IMR-90 (cell line): ENCODE results near the gene ATP6V1F. TPM values are rescaled to one million over a fixed set of nuclear protein-coding genes. Genes with fewer than 3 reads are reported as not detected.

Experiments used
- ATAC-seq: fragments of 200-7000 bp; cut with Tn5 transposase; 2 replicates; pipeline ENCODE4 v1.9.1; 2020; ENCODE audit warnings: low read depth, mild to moderate bottlenecking, moderate library complexity
- BruUV-seq: library from RNA; stranded (reverse); fragments of 400-500 nt; replicated peaks from 2 replicates; lab custom pipeline; 2021; lab: Mats Ljungman, UMichigan
- CTCF ChIA-PET: fragments of 300-600 bp; formaldehyde crosslinking; extraction: SDS; loops from one replicate; lab custom pipeline; 2021; ENCODE audit warnings: antibody characterized with exemption; lab: Yijun Ruan, JAX
- POLR2A ChIA-PET: fragments of 300-600 bp; sonication (Branson Sonifier 250); formaldehyde crosslinking; loops from one replicate; lab custom pipeline; 2022; ENCODE audit warnings: antibody characterized with exemption; ENCODE audit not compliant: unreplicated experiment; lab: Charles Lee
- DNase-seq: peaks from one replicate; pipeline ENCODE4 v3.0.0; 2013
- H2AFZ ChIP-seq: replicated peaks from 2 replicates; pipeline ENCODE3; 2013; ENCODE audit warnings: low read length, mild to moderate bottlenecking; ENCODE audit not compliant: poor library complexity
- H2AK5ac ChIP-seq: 2 replicates; pipeline ENCODE4 v1.6.1; 2013; ENCODE audit warnings: low read depth, low read length, inconsistent platforms
- H2AK9ac ChIP-seq: replicated peaks from 2 replicates; pipeline ENCODE3; 2013; ENCODE audit warnings: mild to moderate bottlenecking, low read depth, low read length, moderate library complexity; ENCODE audit not compliant: poor library complexity
- H2BK120ac ChIP-seq: 2 replicates; pipeline ENCODE4 v1.6.1; 2013; ENCODE audit warnings: low read depth, low read length, inconsistent platforms
- H2BK15ac ChIP-seq: 3 replicates; pipeline ENCODE4 v1.6.1; 2013; ENCODE audit warnings: low read depth, low read length, inconsistent platforms
- H2BK20ac ChIP-seq: 2 replicates; pipeline ENCODE4 v1.6.1; 2013; ENCODE audit warnings: low read depth, mild to moderate bottlenecking, inconsistent platforms, low read length, moderate library complexity
- H2BK5ac ChIP-seq: 2 replicates; pipeline ENCODE4 v1.6.1; 2013; ENCODE audit warnings: mild to moderate bottlenecking, low read depth, low read length, inconsistent platforms; ENCODE audit not compliant: poor library complexity, severe bottlenecking
- H3K14ac ChIP-seq: replicated peaks from 2 replicates; pipeline ENCODE4 v1.6.1; 2013; ENCODE audit warnings: low read depth, low read length, inconsistent platforms
- H3K18ac ChIP-seq: 2 replicates; pipeline ENCODE4 v1.6.1; 2013; ENCODE audit warnings: low read depth, low read length, control low read depth
- H3K23ac ChIP-seq: 2 replicates; pipeline ENCODE4 v1.6.1; 2013; ENCODE audit warnings: low read depth, low read length, inconsistent platforms
- H3K27ac ChIP-seq: 2 replicates; pipeline ENCODE4 v1.5.1; 2013; ENCODE audit warnings: mild to moderate bottlenecking, control low read depth, low read length; ENCODE audit not compliant: insufficient read depth
- H3K27me3 ChIP-seq: 2 replicates; pipeline ENCODE4 v1.6.1; 2013; ENCODE audit warnings: low read length; ENCODE audit not compliant: control insufficient read depth, insufficient read depth
- H3K36me3 ChIP-seq: 2 replicates; pipeline ENCODE4 v1.6.1; 2013; ENCODE audit warnings: low read length, mixed read lengths; ENCODE audit not compliant: control insufficient read depth, insufficient read depth
- H3K4ac ChIP-seq: 2 replicates; pipeline ENCODE4 v1.6.1; 2013; ENCODE audit warnings: low read depth, low read length, inconsistent platforms
- H3K4me1 ChIP-seq: 2 replicates; pipeline ENCODE4 v1.6.1; 2013; ENCODE audit warnings: low read length, mixed read lengths; ENCODE audit not compliant: control insufficient read depth, insufficient read depth
- H3K4me2 ChIP-seq: 2 replicates; pipeline ENCODE4 v1.6.1; 2013; ENCODE audit warnings: low read depth, mild to moderate bottlenecking, control low read depth, low read length, moderate library complexity
- H3K4me3 ChIP-seq: 2 replicates; pipeline ENCODE4 v1.5.1; 2013; ENCODE audit warnings: low read depth, mild to moderate bottlenecking, control low read depth, low read length, moderate library complexity; ENCODE audit not compliant: insufficient read depth
- H3K56ac ChIP-seq: 2 replicates; pipeline ENCODE4 v1.6.1; 2013; ENCODE audit warnings: low read length, inconsistent platforms; ENCODE audit not compliant: insufficient read depth; ENCODE audit errors: extremely low read depth
- H3K79me1 ChIP-seq, 2 experiments: 2 replicates each; pipeline ENCODE4 v1.6.1; 2013; ENCODE audit warnings: low read length in 2 of 2, inconsistent platforms in 1 of 2, low read depth in 1 of 2
- H3K9ac ChIP-seq: 2 replicates; pipeline ENCODE4 v1.6.1; 2013; ENCODE audit warnings: low read depth, low read length, control low read depth
- H3K9me1 ChIP-seq: 2 replicates; pipeline ENCODE4 v1.6.1; 2013; ENCODE audit warnings: low read length, inconsistent platforms; ENCODE audit not compliant: insufficient read depth
- H3K9me3 ChIP-seq: 2 replicates; pipeline ENCODE4 v1.6.1; 2013; ENCODE audit warnings: low read length; ENCODE audit not compliant: control insufficient read depth, insufficient read depth
- H4K20me1 ChIP-seq: 2 replicates; pipeline ENCODE4 v1.6.1; 2013; ENCODE audit warnings: low read length, inconsistent platforms; ENCODE audit not compliant: insufficient read depth
- H4K5ac ChIP-seq: 2 replicates; pipeline ENCODE4 v1.6.1; 2013; ENCODE audit warnings: mild to moderate bottlenecking, low read depth, low read length, control low read depth
- H4K8ac ChIP-seq, 2 experiments: 2 replicates each; pipeline ENCODE4 v1.6.1; 2013; ENCODE audit warnings: low read depth in 2 of 2, low read length in 2 of 2, control low read depth in 1 of 2, inconsistent platforms in 1 of 2
- H4K91ac ChIP-seq: 2 replicates; pipeline ENCODE4 v1.6.1; 2013; ENCODE audit warnings: low read depth, low read length, inconsistent platforms; ENCODE audit not compliant: insufficient read depth
- BHLHE40 ChIP-seq: fragments of 150-350 bp; IDR thresholded peaks from 2 replicates; pipeline ENCODE4 v1.6.1; 2016; ENCODE audit warnings: mild to moderate bottlenecking, low read depth, low read length
- CEBPB ChIP-seq: IDR thresholded peaks from 2 replicates; pipeline ENCODE4 v1.6.1; 2012; ENCODE audit warnings: low read depth, low read length, improper control_type of control experiment
- CHD1 ChIP-seq: IDR thresholded peaks from 2 replicates; pipeline ENCODE4 v1.6.1; 2012; ENCODE audit warnings: low read depth, low read length, improper control_type of control experiment
- CTCF ChIP-seq: conservative IDR thresholded peaks from 2 replicates; pipeline ENCODE4 v1.5.1; 2012; ENCODE audit warnings: mild to moderate bottlenecking, low read depth, low read length, improper control_type of control experiment
- MAFK ChIP-seq: IDR thresholded peaks from 2 replicates; pipeline ENCODE4 v1.6.1; 2012; ENCODE audit warnings: low read depth, low read length, improper control_type of control experiment
- MAZ ChIP-seq: IDR thresholded peaks from 2 replicates; pipeline ENCODE4 v1.6.1; 2012; ENCODE audit warnings: low read depth, mild to moderate bottlenecking, low read length, improper control_type of control experiment, moderate library complexity, borderline replicate concordance
- MXI1 ChIP-seq: IDR thresholded peaks from 2 replicates; pipeline ENCODE4 v1.6.1; 2012; ENCODE audit warnings: low read depth, mild to moderate bottlenecking, low read length, moderate library complexity, borderline replicate concordance
- NFE2L2 ChIP-seq: fragments of 150-350 bp; IDR thresholded peaks from 2 replicates; pipeline ENCODE4 v1.6.1; 2016; ENCODE audit warnings: low read depth, mild to moderate bottlenecking, low read length
- POLR2A ChIP-seq: IDR thresholded peaks from 2 replicates; pipeline ENCODE4 v1.6.1; 2012; ENCODE audit warnings: mild to moderate bottlenecking, low read depth, low read length
- RAD21 ChIP-seq: IDR thresholded peaks from 2 replicates; pipeline ENCODE4 v1.6.1; 2012; ENCODE audit warnings: low read length, improper control_type of control experiment
- RCOR1 ChIP-seq: IDR thresholded peaks from 2 replicates; pipeline ENCODE4 v1.6.1; 2012; ENCODE audit warnings: mild to moderate bottlenecking, low read length, improper control_type of control experiment; ENCODE audit not compliant: insufficient replicate concordance
- RFX5 ChIP-seq: IDR thresholded peaks from 2 replicates; pipeline ENCODE4 v1.8.0; 2012; ENCODE audit warnings: low read depth, mild to moderate bottlenecking, low read length, moderate library complexity
- SMC3 ChIP-seq: fragments of 150-350 bp; IDR thresholded peaks from 2 replicates; pipeline ENCODE4 v1.6.1; 2016; ENCODE audit warnings: low read depth, mild to moderate bottlenecking, antibody characterized with exemption, low read length, moderate library complexity
- USF2 ChIP-seq: fragments of 150-350 bp; IDR thresholded peaks from 2 replicates; pipeline ENCODE4 v1.6.1; 2017; ENCODE audit warnings: mild to moderate bottlenecking, antibody characterized with exemption, low read length, low read depth
- WGBS, 2 experiments: methylation state at CpG; one replicate each; pipeline versions ENCODE4 v1.1.5 to v1.1.7; 2013; ENCODE audit warnings: missing lambda C conversion rate in 2 of 2; ENCODE audit not compliant: insufficient read length in 1 of 2; ENCODE audit errors: extremely low coverage in 2 of 2; 5-methylcytosine and 5-hydroxymethylcytosine counted together
- dilution Hi-C: fragments of 300-500 bp; cut with HindIII; formaldehyde crosslinking; loops from one replicate; pipeline ENCODE4 v1.14.3; 2018; ENCODE audit warnings: low sequenced_read_pairs; ENCODE audit not compliant: unreplicated experiment
- in situ Hi-C: fragments of 300-500 bp; cut with MboI; formaldehyde crosslinking; loops from 3 replicates; pipeline ENCODE4 v1.14.3; 2019; ENCODE audit warnings: low sequenced_read_pairs, inconsistent platforms, mixed read lengths
- intact Hi-C: fragments of 100-400 bp; cut with micrococcal nuclease; formaldehyde crosslinking; loops from 2 replicates; pipeline ENCODE4 v1.10.0; 2022
- polyA plus RNA-seq, 3 experiments: library from polyadenylated mRNA; depleted of rRNA; stranded (reverse); fragments of >200 nt; gene quantifications; 2 replicates each; pipeline ENCODE4 v1.2.3, GENCODE V29; 2012; ENCODE audit warnings: low replicate concordance in 1 of 3
- total RNA-seq: library from RNA; depleted of rRNA; stranded (reverse); fragments of >200 nt; gene quantifications from 2 replicates; pipeline ENCODE4 v1.2.3, GENCODE V29; 2012

Gene ATP6V1F
- total and polyA plus RNA-seq, 2 of the 4 experiments (the other 2 are of a cell fraction): 104 to 321 TPM

- Histone ChIP-seq H3K27me3 (no peaks in the 10 kb centered on the region), H3K27ac (peak overlapping the region; percentile 72; the same call in 1 of the 2 replicates), H3K9me3 (no peaks in the 10 kb centered on the region), H2BK20ac (no peak overlapping the region), H3K4me3 (no peak overlapping the region), H4K91ac (no peak overlapping the region), H2AFZ (no peak overlapping the region), H3K9ac (no peak overlapping the region; the same call in 1 of the 2 replicates), H4K5ac (no peak overlapping the region), H3K4ac (no peak overlapping the region), H3K79me1 (peaks cover 19 to 84% of the 10 kb centered on the region in 2 experiments), H2AK5ac (peak overlapping the region; percentile 60; the same call in 1 of the 2 replicates), H2BK5ac (peak overlapping the region; percentile 46), H2AK9ac (no peak overlapping the region), H3K14ac (no peak overlapping the region), H4K8ac (no peak overlapping the region), H2BK120ac (no peak overlapping the region), H4K20me1 (peaks cover 100% of the 10 kb centered on the region), H3K4me2 (no peak overlapping the region), H2BK15ac (no peak overlapping the region), H3K9me1 (no peaks in the 10 kb centered on the region; the same call in 1 of the 2 replicates), H3K23ac (no peak overlapping the region), H3K56ac (no peak overlapping the region), H3K4me1 (peaks cover 24% of the 10 kb centered on the region), H3K18ac (0 out of 2 replicates have a peak overlapping the region, but pooled peaks have one; percentile 10), H3K36me3 (peaks cover 68% of the 10 kb centered on the region)
- ChIA-PET CTCF (no interaction called here), POLR2A (no interaction called here)
- 100% methylated on average over 2 of the region's 14 CpGs; no CpG with 5 or more reads in 1 of the 2 experiments for WGBS, 2 experiments
- in situ Hi-C loops: no loop called here
- no TSS peak for BruUV-seq
- intact Hi-C loops: no loop called here
- DNase-seq (no peak), ATAC-seq (no peak)
- dilution Hi-C loops: no loop called here
- no peak for TF ChIP-seq CHD1
- no peak for TF ChIP-seq USF2
- TF ChIP-seq CEBPB: no peak
- no peak for TF ChIP-seq BHLHE40
- TF ChIP-seq MAZ: no peak
- TF ChIP-seq POLR2A: no peak
- TF ChIP-seq RAD21: no peak
- no peak for TF ChIP-seq RFX5
- TF ChIP-seq SMC3: no peak
- no peak for TF ChIP-seq RCOR1
- TF ChIP-seq CTCF: no peak
- no peak for TF ChIP-seq MAFK
- no peak for TF ChIP-seq NFE2L2
- no peak for TF ChIP-seq MXI1
Measured at GRCh38 chr7:128836729-128837348, 25.8 kb upstream of the ATP6V1F start.
